NCI-H187 treated with DMSO at 0.1 percent for 48 hours (cell line): ENCODE data around the gene WDR18.

Experiments used
- DNase-seq: peaks from one replicate; lab custom pipeline; 2025; lab: John Stamatoyannopoulos, UW

The WDR18 gene

GRCh38 chr19:991932-992669, 8.0 kb downstream of the WDR18 start:
- DNase-seq = no peak

DNA sequence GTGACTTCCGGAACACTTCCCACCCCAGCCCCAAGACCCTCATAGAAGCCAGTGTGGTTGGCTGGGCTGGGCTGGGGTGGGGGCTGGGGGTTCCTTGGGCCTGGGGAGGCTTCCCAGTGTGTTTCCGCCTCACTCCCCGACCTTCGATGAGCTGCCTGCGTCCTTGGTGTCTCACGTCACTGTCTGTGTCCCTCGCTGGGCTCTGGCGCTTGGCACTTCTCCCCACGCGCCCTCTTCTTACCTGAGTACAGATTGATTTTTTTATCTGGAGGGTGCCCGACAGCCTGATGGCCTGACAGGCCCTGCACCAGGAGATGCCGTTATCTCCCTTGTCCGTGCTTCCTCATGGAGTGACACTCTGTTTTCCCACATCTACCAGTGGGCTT, 8.5 kb downstream of the WDR18 start:
- no peak for DNase-seq

GRCh38 chr19:993361-993830, 9.3 kb downstream of the WDR18 start:
- no peak for DNase-seq

DNA sequence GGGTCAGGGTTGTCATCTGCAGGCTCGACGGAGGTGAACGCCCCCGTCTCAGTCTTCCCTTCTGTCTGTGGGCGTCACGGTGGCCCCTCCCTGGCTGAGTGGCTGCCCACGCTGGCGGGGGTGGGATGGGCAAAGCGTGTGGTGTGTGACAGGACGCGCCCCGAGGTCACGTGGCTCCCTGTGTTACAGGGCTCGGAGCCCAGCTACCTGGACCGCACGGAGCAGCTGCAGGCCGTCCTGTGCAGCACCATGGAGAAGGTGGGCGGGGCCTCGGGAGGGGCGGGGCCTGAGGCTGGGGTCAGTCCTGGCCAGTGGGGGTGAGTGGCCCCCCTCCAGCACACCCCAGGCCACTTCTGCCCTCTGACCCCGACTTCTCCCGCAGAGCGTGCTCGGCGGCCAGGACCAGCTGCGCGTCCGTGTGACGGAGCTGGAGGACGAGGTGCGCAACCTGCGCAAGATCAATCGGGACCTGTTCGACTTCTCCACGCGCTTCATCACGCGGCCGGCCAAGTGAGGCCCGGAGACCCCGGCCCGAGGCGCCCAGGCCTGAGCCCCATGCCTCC, 9.8 kb downstream of the WDR18 start:
- DNase-seq = no peak

DNA sequence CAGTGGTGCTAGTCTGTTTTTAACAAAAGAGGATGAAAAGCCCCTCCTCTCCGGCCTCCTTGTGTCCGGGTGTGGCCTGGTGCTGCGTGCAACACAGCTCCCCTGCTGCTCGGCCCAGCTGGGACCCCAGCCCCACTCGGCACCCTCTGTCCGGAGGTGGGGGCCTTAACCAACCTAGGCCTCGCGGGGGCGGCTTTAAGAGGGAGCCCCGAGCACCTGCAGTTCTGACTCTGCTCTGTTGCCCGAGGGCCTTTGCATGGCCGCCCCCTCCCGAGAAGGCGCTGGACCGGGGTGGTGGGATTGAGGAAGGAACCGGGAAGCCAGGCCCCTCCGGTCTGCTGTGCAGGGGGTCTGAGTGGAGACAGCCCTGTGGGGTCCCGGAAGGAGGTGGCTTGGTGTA, 10.4 kb downstream of the WDR18 start:
- DNase-seq = no peak

- no peak for DNase-seq
These were observed 11.1 kb downstream of the WDR18 start for GRCh38 chr19:995051-995827.

- no peak for DNase-seq
These were observed 12.1 kb downstream of the WDR18 start for GRCh38 chr19:996051-996838.

- DNase-seq = no peak
These were observed 13.9 kb downstream of the WDR18 start for GRCh38 chr19:998064-998463.

GRCh38 chr19:999379-999719, 15.2 kb downstream of the WDR18 start:
- DNase-seq = no peak

GRCh38 chr19:1000095-1000494, 15.9 kb downstream of the WDR18 start, which contains the start of gene GRIN3B:
GRIN3B (plus strand) TSS chr19:1000419; CDS start chr19:1000438, 19 bp downstream.
- no peak for DNase-seq

GRCh38 chr19:1000591-1001537, 16.7 kb downstream of the WDR18 start:
- no peak for DNase-seq

DNA sequence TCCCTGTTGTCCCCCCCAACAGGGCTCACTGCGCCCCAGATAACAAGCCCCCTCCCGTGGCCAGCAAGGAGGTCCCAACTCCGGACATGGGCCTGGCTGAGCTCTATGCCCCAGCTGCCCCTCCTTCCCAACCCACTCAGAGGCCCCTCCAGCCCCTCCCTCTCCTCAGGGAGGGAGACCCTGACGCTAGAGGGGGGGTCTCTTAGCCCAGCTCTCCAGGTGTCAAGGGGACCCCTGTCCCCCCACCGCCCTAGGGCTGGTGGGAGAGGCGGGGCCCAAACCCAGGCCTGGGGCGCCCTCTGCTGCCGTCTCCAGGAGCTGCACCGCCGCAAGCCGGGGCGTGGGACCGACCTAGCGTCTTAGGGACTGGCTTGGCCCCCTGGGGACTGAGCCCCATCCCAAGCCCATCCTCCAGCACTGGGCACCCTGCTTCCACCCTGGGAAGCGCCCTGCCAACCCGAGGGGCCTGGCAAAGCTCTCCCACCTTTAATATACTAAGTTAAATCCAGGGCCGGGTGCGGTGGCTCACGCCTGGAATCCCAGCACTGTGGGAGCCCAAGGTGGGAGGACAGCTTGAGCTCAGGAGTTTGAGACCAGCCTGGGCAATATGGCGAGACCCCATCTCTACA, 17.5 kb downstream of the WDR18 start:
- DNase-seq = no peak

GRCh38 chr19:1002600-1002999, 18.5 kb downstream of the WDR18 start:
- DNase-seq = no peak

- DNase-seq = no peak
These were observed 19.1 kb downstream of the WDR18 start for GRCh38 chr19:1003283-1003682.

- no peak for DNase-seq
These were observed 20.2 kb downstream of the WDR18 start for GRCh38 chr19:1004204-1004802.

- no peak for DNase-seq
These were observed 20.9 kb downstream of the WDR18 start for GRCh38 chr19:1004803-1005664.

DNA sequence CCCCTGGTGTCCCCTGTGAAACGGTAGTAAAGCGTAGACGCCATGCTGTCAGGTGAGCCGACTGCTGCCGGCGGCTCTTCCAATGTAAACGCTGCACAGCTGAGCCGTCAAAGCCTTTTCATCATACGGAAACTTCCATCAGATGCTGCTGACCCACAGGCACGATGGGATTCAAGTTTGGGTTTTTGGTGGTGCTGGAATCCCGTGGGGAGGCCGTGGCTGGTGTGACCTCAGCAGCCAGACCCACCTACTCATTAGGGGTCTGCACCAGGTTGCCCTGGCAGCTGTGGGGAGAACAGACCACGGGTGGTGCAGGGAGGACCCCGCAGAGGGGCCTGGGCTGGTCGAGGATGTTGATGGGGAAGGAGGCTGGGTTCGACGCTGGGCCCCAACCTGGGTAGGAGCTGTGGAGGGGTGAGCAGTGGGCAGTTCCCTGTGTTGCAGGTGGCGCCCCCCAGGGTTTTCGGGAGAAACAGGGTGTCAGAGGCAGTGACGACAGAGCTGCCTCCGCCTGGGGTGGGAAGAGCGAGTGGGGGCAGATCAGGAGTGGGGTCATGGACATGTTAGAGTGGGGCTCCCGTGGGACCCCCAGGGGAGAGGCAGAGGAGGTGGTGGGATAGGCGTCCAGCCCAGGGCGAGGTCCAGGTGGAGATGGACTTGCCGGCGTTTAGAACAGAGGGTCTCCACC, 22.7 kb downstream of the WDR18 start:
- DNase-seq = no peak

DNA sequence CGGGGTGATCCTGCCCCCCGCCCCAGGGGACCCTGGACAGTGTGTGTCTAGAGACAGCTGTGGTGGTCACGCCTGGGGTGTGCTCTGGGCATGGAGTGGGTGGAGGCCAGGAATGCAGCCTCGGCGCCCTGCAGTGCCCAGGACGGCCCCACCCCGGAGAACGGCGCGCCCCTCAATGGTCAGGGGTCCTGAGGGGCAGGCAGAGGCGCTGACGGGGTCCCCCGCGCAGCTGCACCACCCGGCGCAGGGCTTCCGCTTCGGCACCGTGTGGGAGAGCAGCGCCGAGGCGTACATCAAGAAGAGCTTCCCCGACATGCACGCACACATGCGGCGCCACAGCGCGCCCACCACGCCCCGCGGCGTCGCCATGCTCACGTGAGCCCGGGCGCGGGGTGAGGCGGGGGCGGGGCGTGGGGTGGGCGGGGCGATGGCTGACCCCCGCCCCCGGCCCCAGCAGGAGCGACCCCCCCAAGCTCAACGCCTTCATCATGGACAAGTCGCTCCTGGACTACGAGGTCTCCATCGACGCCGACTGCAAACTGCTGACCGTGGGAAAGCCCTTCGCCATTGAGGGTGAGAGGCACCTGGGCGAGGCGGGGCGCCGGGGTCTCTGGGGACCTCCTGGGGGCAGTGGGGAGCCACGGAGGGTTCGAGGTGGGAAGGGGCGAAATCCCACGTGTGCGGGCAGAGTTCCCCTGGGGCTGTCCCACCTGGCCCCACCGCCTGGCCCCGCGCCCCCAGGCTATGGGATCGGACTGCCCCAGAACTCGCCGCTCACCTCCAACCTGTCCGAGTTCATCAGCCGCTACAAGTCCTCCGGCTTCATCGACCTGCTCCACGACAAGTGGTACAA, 23.5 kb downstream of the WDR18 start:
- no peak for DNase-seq
